Osteoblast (primary cell): ENCODE results near the gene TUBB2B. TPM values are rescaled to one million over a fixed set of nuclear protein-coding genes. Genes with fewer than 3 reads are reported as not detected.
A peak's percentile ranks its signal among the peaks of the same experiment; 100 is the strongest.

Source experiments
- DNase-seq: peaks from one replicate; pipeline ENCODE4 v3.0.0; 2011; ENCODE audit warnings: low spot score, mixed read lengths; ENCODE audit not compliant: insufficient read length; ENCODE audit errors: missing footprints
- H2AFZ ChIP-seq: 2 replicates; pipeline ENCODE4 v1.6.0; 2011; ENCODE audit warnings: mild to moderate bottlenecking, low read length
- H3K27ac ChIP-seq: 2 replicates; pipeline ENCODE4 v1.5.1; 2011; ENCODE audit warnings: mild to moderate bottlenecking, low read depth, low read length, moderate library complexity
- H3K27me3 ChIP-seq: 2 replicates; pipeline ENCODE4 v1.6.0; 2012; ENCODE audit warnings: mild to moderate bottlenecking, control low read depth, inconsistent platforms, low read length, moderate library complexity; ENCODE audit not compliant: insufficient read depth
- H3K36me3 ChIP-seq: 2 replicates; pipeline ENCODE4 v1.5.1; 2011; ENCODE audit warnings: mild to moderate bottlenecking, low read length, control low read depth, moderate library complexity; ENCODE audit not compliant: insufficient read depth
- H3K4me1 ChIP-seq: 2 replicates; pipeline ENCODE4 v1.5.1; 2011; ENCODE audit warnings: mild to moderate bottlenecking, low read length, control low read depth, moderate library complexity; ENCODE audit not compliant: insufficient read depth
- H3K4me2 ChIP-seq: 2 replicates; pipeline ENCODE4 v1.6.0; 2011; ENCODE audit warnings: mild to moderate bottlenecking, low read length; ENCODE audit not compliant: insufficient read depth
- H3K4me3 ChIP-seq: fragments of 200-600 bp; sonication (generic); 3 replicates; pipeline ENCODE4 v1.5.1; 2012; ENCODE audit warnings: mild to moderate bottlenecking, low read length, inconsistent platforms; ENCODE audit not compliant: insufficient read depth
- H3K79me2 ChIP-seq: 2 replicates; pipeline ENCODE4 v1.6.0; 2012; ENCODE audit warnings: mild to moderate bottlenecking, low read length, control low read depth, inconsistent platforms; ENCODE audit not compliant: insufficient read depth
- H3K9me3 ChIP-seq: 2 replicates; pipeline ENCODE4 v1.5.1; 2011; ENCODE audit warnings: low read depth, low read length, control low read depth
- H4K20me1 ChIP-seq: 2 replicates; pipeline ENCODE4 v1.6.0; 2012; ENCODE audit warnings: mild to moderate bottlenecking, low read length, control low read depth; ENCODE audit not compliant: insufficient read depth
- CTCF ChIP-seq: IDR thresholded peaks from 2 replicates; pipeline ENCODE4 v1.5.1; 2011; ENCODE audit warnings: mild to moderate bottlenecking, low read depth, low read length, moderate library complexity; ENCODE audit errors: extremely low read depth
- total RNA-seq: library from RNA; depleted of rRNA; stranded (reverse); fragments of >200 nt; gene quantifications from 2 replicates; pipeline ENCODE4 v1.2.3, GENCODE V29; 2012

The TUBB2B gene
- total RNA-seq, 1 donor, result 9.0 TPM

- Histone ChIP-seq H3K27me3 (peaks cover 7% of the 10 kb centered on the region), H3K79me2 (no peaks in the 10 kb centered on the region), H2AFZ (no peak overlapping the region), H4K20me1 (no peaks in the 10 kb centered on the region), H3K4me3 (no peak overlapping the region), H3K4me1 (peaks cover 14% of the 10 kb centered on the region), H3K9me3 (no peaks in the 10 kb centered on the region), H3K4me2 (no peak overlapping the region), H3K36me3 (no peaks in the 10 kb centered on the region), H3K27ac (no peak overlapping the region)
- peak; percentile 65 for DNase-seq
- no peak for TF ChIP-seq CTCF
These were observed 24.9 kb upstream of the TUBB2B start for GRCh38 chr6:3252369-3252768.

- Histone ChIP-seq H3K79me2 (no peaks in the 10 kb centered on the region), H4K20me1 (no peaks in the 10 kb centered on the region), H3K9me3 (no peaks in the 10 kb centered on the region), H3K4me1 (peaks cover 19% of the 10 kb centered on the region), H2AFZ (peak overlapping the region; percentile 86), H3K36me3 (no peaks in the 10 kb centered on the region), H3K27ac (no peak overlapping the region), H3K4me2 (peak overlapping the region; percentile 68), H3K4me3 (peak overlapping the region; percentile 22), H3K27me3 (peaks cover 7% of the 10 kb centered on the region)
- peak; percentile 99 for TF ChIP-seq CTCF
- peak; percentile 99 for DNase-seq
These were observed 24.2 kb upstream of the TUBB2B start for GRCh38 chr6:3251462-3252314.

- Histone ChIP-seq H3K4me3 (no peak overlapping the region), H3K9me3 (no peaks in the 10 kb centered on the region), H3K4me1 (peaks cover 19% of the 10 kb centered on the region), H3K36me3 (no peaks in the 10 kb centered on the region), H3K4me2 (no peak overlapping the region), H2AFZ (no peak overlapping the region), H3K27ac (no peak overlapping the region), H3K27me3 (peaks cover 3% of the 10 kb centered on the region), H4K20me1 (no peaks in the 10 kb centered on the region), H3K79me2 (no peaks in the 10 kb centered on the region)
- no peak for TF ChIP-seq CTCF
- DNase-seq, result peak; percentile 49
These were observed 22.8 kb upstream of the TUBB2B start for GRCh38 chr6:3250231-3250675.

- Histone ChIP-seq H2AFZ (no peak overlapping the region), H3K4me2 (no peak overlapping the region), H3K27ac (no peak overlapping the region), H3K36me3 (no peaks in the 10 kb centered on the region), H3K27me3 (peaks cover 3% of the 10 kb centered on the region), H3K4me1 (peaks cover 19% of the 10 kb centered on the region), H3K9me3 (no peaks in the 10 kb centered on the region), H3K4me3 (no peak overlapping the region), H3K79me2 (no peaks in the 10 kb centered on the region), H4K20me1 (no peaks in the 10 kb centered on the region)
- peak; percentile 22 for DNase-seq
- TF ChIP-seq CTCF, result no peak
These were observed 22.4 kb upstream of the TUBB2B start for GRCh38 chr6:3249821-3250220.
